Measurements from ENCODE around the gene CFAP141. TPM values are rescaled to one million over a fixed set of nuclear protein-coding genes. Genes with fewer than 3 reads are reported as not detected.

Gene CFAP141
- total RNA-seq, 1 experiment from 2014 or later: not detected

- BruUV-seq (replicated peaks): no TSS peak
- intact Hi-C loops (cut with micrococcal nuclease; ENCODE audit: unreplicated experiment): loop anchor here (10.0 kb wide), 2 partner anchors 141 to 351 kb away; no protein-coding TSS in a partner anchor
- DNase-seq: peak; percentile 19
Measured at GRCh38 chr1:154193821-154194220, 12.3 kb downstream of the CFAP141 start.

GRCh38 chr1:154192476-154192875 lies 13.7 kb downstream of the CFAP141 start:
- CTCF ChIA-PET: interaction anchor here (1.2 kb wide), 1 partner anchor 19 kb away, joined by 3 read pairs; no protein-coding TSS in a partner anchor
- DNase-seq: no peak
- H3K27ac Mint-ChIP-seq (ENCODE audit: unreplicated experiment): no peak overlapping the region
- intact Hi-C loops (cut with micrococcal nuclease; ENCODE audit: unreplicated experiment): loop anchor here (10.0 kb wide), 2 partner anchors 142 to 352 kb away; no protein-coding TSS in a partner anchor
- H3K36me3 Mint-ChIP-seq (ENCODE audit: insufficient read depth, unreplicated experiment): no peaks in the 10 kb centered on the region
- BruUV-seq (replicated peaks): no TSS peak
- no peak overlapping the region for H3K4me3 Mint-ChIP-seq (ENCODE audit: low read depth, unreplicated experiment)
- H3K9me3 Mint-ChIP-seq (ENCODE audit: low read depth, unreplicated experiment): no peaks in the 10 kb centered on the region
- TF ChIP-seq CTCF (IDR thresholded peaks at IDR 0.05; ENCODE audit: unreplicated experiment): no peak
- no peaks in the 10 kb centered on the region for H3K4me1 Mint-ChIP-seq (ENCODE audit: low read depth, unreplicated experiment)
- peaks cover 55% of the 10 kb centered on the region for H3K27me3 Mint-ChIP-seq (ENCODE audit: unreplicated experiment)

More at GRCh38 chr1:154193821-154194220, 12.3 kb downstream of the CFAP141 start:
- H3K36me3 Mint-ChIP-seq (ENCODE audit: insufficient read depth, unreplicated experiment): no peaks in the 10 kb centered on the region
- H3K27me3 Mint-ChIP-seq (ENCODE audit: unreplicated experiment): peaks cover 55% of the 10 kb centered on the region
- H3K4me1 Mint-ChIP-seq (ENCODE audit: low read depth, unreplicated experiment): no peaks in the 10 kb centered on the region
- no peaks in the 10 kb centered on the region for H3K9me3 Mint-ChIP-seq (ENCODE audit: low read depth, unreplicated experiment)
- CTCF ChIA-PET: interaction anchor here (0.5 to 0.9 kb wide), 4 partner anchors 11 to 808 kb away, joined by 3 to 4 read pairs (median 4); no protein-coding TSS in a partner anchor
- no peak overlapping the region for H3K4me3 Mint-ChIP-seq (ENCODE audit: low read depth, unreplicated experiment)
- no peak for TF ChIP-seq CTCF (IDR thresholded peaks at IDR 0.05; ENCODE audit: unreplicated experiment)
- no peak overlapping the region for H3K27ac Mint-ChIP-seq (ENCODE audit: unreplicated experiment)

GRCh38 chr1:154191990-154192461 lies 14.1 kb downstream of the CFAP141 start, which contains the start of gene TPM3:
TSS of gene TPM3 (minus strand) at chr1:154192100. CDS start at chr1:154192018, 82 bp downstream.
- Mint-ChIP-seq H3K9me3 (ENCODE audit: low read depth, unreplicated experiment) (no peaks in the 10 kb centered on the region), H3K4me1 (ENCODE audit: low read depth, unreplicated experiment) (peaks cover 4% of the 10 kb centered on the region), H3K27me3 (ENCODE audit: unreplicated experiment) (peaks cover 55% of the 10 kb centered on the region), H3K27ac (ENCODE audit: unreplicated experiment) (no peak within 1 kb of the TSS), H3K4me3 (ENCODE audit: low read depth, unreplicated experiment) (no peak within 1 kb of the TSS), H3K36me3 (ENCODE audit: insufficient read depth, unreplicated experiment) (no peaks in the 10 kb centered on the region)
- no TSS peak for BruUV-seq (replicated peaks)
- CTCF ChIA-PET: interaction anchor here (0.5 to 1.2 kb wide), 2 partner anchors 19 to 134 kb away, joined by 3 read pairs; no protein-coding TSS in a partner anchor
- TF ChIP-seq CTCF (IDR thresholded peaks at IDR 0.05; ENCODE audit: unreplicated experiment): no peak
- no peak for DNase-seq
- intact Hi-C loops (cut with micrococcal nuclease; ENCODE audit: unreplicated experiment): loop anchor here (10.0 kb wide), 2 partner anchors 143 to 353 kb away; no protein-coding TSS in a partner anchor

GRCh38 chr1:154190550-154190949 lies 15.6 kb downstream of the CFAP141 start:
- CTCF ChIA-PET: interaction anchor here (0.6 kb wide), 1 partner anchor 9 kb away, joined by 3 read pairs; no protein-coding TSS in a partner anchor
- H3K27me3 Mint-ChIP-seq (ENCODE audit: unreplicated experiment): peaks cover 50% of the 10 kb centered on the region
- H3K4me3 Mint-ChIP-seq (ENCODE audit: low read depth, unreplicated experiment): no peak overlapping the region
- intact Hi-C loops (cut with micrococcal nuclease; ENCODE audit: unreplicated experiment): loop anchor here (10.0 kb wide), 2 partner anchors 144 to 354 kb away; no protein-coding TSS in a partner anchor
- BruUV-seq (replicated peaks): no TSS peak
- no peaks in the 10 kb centered on the region for H3K9me3 Mint-ChIP-seq (ENCODE audit: low read depth, unreplicated experiment)
- TF ChIP-seq CTCF (IDR thresholded peaks at IDR 0.05; ENCODE audit: unreplicated experiment): no peak
- no peak overlapping the region for H3K27ac Mint-ChIP-seq (ENCODE audit: unreplicated experiment)
- H3K4me1 Mint-ChIP-seq (ENCODE audit: low read depth, unreplicated experiment): peaks cover 14% of the 10 kb centered on the region
- H3K36me3 Mint-ChIP-seq (ENCODE audit: insufficient read depth, unreplicated experiment): no peaks in the 10 kb centered on the region
- no peak for DNase-seq
